Measurements from ENCODE around the gene VPS51.

DNA sequence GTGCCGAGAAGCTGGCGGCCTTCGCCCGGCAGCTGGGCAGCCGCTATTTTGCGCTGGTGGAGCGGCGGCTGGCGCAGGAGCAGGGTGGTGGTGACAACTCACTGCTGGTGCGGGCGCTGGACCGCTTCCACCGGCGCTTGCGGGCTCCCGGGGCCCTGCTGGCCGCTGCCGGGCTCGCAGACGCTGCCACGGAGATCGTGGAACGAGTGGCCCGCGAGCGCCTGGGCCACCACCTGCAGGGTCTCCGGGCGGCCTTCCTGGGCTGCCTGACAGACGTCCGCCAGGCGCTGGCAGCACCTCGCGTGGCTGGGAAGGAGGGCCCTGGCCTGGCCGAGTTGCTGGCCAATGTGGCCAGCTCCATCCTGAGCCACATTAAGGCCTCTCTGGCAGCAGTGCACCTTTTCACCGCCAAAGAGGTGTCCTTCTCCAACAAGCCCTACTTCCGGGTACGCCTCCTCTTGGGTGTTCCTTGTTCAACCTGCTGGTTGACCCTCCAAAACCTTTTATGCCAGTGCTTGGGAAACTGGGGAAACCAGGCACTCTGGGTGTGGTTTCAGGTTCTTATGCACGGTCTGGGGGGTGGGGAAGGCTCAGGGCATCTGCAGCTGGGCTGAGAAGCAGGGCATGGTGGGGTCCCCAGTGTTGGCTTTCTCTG, 12.6 kb downstream of the VPS51 start:
- TF ChIP-seq ATF3 (IDR thresholded peaks at IDR 0.05) (no peak), POLR2AphosphoS5 (IDR thresholded peaks at IDR 0.05; ENCODE audit: low read depth, low read length) (no peak), EZH2 (IDR thresholded peaks at IDR 0.05) (no peak), CTCF (IDR thresholded peaks at IDR 0.05 in 2 of 3, conservative IDR thresholded peaks at IDR 0.05 in 1 of 3; ENCODE audit: borderline replicate concordance in 1 of 3, insufficient read depth in 1 of 3, low read depth in 2 of 3, low read length in 2 of 3) (no peak), MAX (IDR thresholded peaks at IDR 0.05) (no peak)

Measured in HCT116 (cell line).